ENCODE measurements around the gene ABLIM2.

Gene ABLIM2

DNA sequence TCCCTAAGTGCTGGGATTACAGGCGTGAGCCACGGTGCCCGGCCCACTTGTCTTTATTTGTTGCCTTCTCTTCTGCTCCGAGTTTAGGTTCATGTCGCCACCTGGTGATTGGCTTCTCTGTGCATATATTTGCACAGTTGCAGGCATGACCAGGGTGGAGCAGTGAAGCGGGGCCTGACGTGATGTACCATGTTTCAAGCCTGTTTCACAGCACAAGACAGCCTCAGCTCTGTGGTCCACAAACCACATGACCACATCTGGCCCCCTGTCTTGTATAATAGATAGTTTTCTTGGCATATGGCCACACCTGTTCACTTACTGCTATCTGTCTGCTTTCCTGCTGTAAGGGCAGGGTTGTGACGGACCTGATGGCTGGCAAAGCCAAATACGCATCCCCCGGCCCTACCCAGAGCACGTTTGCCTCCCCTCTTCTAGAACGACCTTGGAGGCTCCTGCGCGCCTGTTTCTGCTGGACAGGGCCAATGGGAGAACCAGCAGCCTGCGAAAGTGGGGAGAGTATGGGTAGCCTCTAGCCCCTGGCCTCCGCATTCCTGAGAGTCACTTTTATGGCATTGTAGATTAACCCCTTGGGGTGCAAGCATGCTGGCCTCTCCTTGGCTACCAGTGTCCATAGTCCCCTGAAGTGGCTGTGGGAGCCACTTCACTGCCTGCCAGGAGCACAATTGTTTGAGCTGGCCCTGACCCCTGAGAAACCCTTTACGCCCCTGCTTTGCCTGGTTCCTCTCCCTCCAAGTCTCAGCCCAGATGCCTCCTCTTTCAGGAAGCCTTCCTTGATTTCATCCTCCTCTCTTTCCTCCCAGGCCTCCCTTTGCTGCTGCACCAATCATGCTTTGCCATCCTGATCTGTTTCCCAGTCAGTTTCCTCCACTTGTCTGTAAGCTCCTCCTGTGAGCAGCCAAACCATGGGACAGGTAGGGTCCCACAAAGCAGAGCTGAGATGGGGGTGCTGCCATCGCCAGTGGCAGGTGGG, 34.4 kb upstream of the ABLIM2 start:
- DNase-seq (ENCODE audit: low spot score) = no peak

DNA sequence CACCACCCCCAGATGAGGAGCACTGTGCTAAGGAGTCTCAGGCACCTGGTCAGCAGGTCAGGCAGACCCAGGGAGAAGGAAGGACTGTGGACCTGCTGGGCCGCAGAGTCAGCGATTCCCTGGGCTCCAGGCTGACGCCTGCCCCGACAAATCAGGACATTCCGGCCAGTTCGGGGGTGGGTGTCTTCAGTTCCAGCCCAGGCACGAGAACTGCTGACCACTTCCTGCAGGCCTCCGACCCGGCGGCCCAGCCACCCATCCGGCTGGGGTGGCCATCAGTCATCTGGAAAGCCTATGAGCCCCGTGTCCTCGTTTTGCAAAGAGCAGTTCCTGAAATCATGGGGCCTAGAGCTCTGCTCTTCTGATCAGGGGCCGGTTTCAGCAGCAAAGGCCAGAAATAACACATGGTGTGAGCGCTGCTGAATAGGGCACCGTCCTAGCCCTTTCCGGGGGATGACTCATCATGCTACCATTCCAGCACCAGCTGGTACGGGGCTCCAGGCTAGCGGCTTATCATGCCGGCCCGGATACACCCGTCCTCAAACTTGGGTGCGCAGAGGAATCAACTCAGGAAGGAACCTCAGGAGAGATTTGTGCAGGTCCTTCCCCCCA, 32.6 kb upstream of the ABLIM2 start:
- DNase-seq (ENCODE audit: low spot score) = peak; percentile 95

DNA sequence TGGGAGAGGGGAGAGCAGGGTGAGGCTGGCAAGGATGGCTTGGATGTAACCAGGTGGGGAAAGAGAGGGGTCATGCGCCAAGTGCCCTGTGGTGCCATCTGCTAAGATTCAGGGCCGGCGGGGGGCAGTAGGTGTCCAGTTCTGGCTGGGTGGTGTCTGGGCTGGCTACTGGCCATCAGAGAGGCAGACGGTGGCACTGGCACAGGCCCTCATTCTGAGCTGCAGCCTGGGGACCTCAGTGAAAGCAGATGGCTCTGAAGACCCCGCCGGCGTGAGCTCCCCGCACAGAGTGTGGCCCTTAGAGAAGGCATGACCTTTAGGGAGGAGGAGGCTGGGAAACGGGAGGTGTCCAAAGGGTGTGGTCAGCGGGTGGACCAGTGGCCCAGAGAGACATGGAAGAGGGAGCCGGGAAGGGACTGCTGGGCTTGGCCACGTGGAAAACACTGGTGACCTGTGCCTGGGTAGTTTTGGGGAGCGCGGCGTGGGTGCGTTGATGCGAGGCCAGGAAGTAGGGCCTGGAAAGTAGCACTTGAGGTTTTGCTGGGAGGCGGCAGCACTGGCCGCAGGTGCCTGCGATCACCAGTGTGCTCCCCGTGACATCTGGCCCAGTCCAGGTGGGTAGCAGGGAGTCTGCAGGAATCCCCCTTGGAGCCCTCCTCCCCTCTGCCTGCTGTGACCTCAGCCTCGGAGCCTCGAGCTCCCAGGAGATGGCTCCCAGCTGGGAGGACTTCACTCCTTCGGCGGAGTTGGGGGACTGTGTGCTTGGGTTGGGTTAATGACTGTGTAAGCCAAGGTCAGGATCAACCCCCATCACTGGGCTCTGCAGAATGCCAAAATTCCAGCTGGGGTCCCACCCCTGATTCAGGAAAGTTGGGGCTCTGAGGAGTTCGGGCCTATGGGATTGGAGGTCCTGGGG, 31.2 kb upstream of the ABLIM2 start:
- no peak for DNase-seq (ENCODE audit: low spot score)

DNA sequence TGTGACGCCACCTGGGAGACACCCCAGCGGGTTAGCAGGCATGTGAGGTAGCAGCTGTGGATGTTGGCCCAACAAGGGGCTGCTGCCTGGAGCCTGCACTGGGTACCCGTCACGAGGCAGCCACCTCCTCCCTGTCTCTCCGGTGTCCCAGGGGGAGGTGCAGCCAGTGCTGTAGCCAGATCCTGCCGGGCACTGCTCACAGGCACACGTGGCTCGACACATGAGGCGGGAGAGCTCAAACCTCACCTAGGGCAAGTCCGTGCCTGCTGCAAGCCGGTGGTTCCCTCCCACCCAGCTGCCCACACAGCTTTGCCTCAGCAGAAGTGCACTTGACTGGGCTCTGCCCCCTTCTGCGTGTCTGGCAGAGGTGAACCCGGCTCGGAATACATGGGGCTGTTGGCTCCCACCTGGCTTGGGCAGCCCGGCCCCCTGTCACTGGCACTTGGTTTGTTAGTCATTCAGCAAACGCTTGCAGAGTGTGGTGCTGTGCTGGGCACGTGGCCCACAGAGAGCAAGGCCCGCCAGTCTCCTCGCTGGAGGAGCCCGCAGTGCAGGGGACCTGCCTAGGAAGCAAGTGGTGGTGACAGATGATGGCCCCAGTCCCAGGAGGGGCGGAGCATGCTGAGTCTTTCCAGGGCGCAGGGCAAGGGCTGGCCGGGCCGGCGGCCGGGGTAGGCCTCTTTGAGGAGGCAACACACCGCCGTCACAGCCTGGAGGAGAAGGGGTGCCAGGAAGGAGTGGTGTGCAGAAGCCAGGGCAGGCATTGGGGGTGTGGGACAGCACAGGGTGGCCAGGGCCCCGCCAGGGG, 30.3 kb upstream of the ABLIM2 start:
- no peak for DNase-seq (ENCODE audit: low spot score)

DNA sequence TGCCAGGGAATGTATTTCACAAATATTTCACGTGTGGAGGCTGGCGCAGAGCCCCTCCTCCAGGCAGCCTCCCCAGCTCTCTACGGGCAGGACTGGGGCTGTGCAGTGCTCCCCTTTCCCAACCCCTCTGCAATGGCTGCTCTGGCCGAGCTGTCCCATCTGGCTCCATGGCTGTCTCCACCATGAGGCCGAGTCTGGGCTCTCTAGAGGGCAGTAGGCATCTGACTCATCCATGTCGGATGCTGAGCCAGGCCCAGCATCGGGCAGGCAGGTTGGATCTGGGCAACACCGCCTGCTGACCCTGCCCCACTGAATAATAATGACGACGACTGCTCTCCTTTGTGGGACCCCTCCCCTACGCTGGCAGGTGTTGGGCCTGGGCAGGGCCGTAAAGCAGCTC, 29.5 kb upstream of the ABLIM2 start:
- no peak for DNase-seq (ENCODE audit: low spot score)

DNA sequence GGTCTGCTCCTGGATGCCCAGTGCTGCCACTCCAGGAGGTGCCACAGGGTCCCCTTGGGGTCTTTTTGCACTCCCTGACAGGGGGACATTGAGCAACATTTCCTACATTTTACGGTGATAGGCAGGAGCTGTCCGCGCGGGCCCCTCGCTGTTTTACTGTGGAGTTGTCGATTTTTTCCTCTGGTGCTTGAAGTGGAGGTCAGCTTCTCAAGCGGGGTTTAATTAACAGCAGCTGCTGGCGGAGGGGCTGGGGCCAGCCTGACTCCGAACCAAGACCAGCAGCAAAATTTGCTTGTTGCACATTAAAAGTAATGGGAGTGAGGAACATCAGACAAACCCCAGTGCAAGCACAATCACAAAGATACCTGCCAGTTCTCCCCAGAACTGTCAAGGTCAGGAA, 27.3 kb upstream of the ABLIM2 start:
- no peak for DNase-seq (ENCODE audit: low spot score)

DNA sequence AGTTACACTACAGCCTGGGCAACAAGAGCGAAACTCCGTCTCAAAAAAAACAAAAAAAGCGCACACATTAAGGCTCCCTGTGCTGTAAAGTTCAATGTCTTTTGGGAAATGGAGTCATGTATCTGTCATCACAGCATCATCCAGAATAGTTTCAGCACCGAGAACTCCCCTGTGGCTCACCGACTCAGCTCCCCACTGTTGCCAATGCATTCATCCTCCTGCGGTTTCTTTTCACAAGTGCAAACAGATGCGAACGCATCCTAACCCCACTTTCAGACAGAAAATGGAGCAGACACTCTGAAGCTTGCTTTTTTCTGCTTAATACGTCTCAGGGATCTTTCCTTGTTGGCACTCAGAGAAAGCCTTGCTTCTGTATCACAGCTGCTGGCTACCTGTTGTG, 26.7 kb upstream of the ABLIM2 start:
- no peak for DNase-seq (ENCODE audit: low spot score)

DNA sequence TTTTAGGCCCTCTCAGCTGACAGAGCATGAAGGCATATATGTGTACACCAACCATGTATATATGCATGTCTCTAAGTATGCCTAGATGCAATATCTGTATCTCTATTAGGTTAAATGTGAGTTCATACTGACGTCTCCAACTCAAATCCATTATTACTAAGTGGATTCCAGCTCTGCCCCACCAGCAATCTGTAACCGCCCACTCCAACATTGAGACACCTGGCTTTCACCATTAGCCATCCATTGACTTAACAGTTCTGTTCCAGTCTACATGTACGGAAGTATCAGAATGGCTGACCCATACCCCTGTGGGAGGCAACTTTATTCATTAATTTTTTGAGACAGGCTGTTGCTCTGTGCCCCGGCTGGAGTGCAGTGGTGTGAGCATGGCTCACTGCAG, 25.4 kb upstream of the ABLIM2 start:
- no peak for DNase-seq (ENCODE audit: low spot score)

DNA sequence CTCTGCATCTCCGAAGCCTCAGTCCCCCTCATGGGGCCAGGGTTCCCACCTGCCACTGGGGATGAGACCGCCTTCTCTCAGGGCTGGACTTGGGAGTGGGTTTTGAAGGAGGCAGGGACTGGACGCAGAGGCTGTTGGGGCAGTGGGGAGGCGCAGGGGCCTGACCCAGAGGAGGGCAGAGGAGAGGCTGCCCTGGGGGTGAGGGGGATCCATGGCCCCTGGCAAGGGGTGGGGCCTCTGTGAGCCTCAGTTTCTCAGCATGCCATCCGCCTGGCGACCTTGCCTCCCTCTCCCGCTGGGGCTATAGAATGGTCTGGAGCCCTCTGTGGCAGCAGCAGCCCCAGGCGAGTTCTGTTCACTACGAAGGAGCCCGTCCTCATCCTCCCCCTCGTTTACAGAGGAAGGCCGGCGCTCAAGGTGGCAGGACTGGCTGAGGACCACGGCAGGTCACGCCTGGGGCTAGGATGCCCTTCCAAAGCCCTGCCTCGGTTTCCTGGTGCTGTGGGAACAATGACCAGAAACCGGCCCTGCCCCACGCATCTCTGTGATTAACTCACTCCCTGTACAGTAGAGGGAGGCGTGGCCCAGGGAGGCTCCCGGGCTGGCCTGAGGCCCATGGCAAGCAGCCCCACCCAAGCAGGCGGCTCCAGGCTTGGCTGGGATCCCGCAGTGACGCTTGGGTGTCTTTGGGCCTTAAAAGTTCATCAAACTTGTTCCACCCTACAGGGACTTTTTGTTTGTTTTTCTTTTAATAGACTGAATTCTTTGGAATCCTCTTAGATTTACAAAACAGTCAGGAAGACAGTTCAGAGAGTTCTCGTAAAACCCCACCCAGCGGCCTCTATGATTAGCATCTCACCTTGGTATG, 24.5 kb upstream of the ABLIM2 start:
- DNase-seq (ENCODE audit: low spot score) = peak; percentile 67

DNA sequence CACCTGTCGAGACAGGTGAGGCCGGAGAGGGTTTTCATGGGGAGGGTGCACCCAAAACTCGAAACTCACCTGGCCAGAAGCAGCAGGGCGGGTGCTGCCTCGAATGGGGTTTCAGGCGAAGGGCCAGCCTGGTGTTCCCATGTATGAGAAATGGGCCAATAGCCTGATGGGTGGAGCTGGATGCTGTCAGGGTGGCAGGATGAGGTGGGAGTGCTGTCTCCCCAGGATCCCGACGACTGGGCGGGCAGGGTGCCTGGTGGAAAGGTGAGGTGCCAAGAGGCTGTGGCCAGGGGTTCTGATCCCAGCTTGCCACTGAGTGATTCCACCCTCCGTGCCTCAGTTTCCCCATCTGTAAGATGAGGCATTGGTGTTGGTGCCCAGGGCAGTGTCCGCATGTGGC, 23.7 kb upstream of the ABLIM2 start:
- no peak for DNase-seq (ENCODE audit: low spot score)

DNA sequence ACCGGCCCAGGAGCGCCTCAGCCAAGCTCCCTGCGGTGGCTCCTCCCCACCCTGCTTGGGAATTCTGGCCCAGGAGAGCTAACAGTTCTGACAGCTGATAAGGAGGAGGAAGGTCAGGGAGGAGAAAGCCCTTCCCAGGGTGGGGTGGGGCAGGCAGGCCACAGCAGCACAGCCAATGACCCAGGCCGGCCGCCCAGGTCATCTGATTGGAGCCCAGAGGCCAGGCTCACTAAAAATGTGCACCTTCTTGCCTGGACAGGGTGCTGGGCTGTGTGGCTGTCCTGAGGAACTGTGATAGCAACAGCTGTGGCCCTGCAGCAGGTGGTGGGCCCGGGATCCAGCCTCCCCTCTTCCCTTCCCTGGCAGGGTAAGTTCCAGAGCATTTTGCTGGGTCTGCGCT, 23.2 kb upstream of the ABLIM2 start:
- no peak for DNase-seq (ENCODE audit: low spot score)

DNA sequence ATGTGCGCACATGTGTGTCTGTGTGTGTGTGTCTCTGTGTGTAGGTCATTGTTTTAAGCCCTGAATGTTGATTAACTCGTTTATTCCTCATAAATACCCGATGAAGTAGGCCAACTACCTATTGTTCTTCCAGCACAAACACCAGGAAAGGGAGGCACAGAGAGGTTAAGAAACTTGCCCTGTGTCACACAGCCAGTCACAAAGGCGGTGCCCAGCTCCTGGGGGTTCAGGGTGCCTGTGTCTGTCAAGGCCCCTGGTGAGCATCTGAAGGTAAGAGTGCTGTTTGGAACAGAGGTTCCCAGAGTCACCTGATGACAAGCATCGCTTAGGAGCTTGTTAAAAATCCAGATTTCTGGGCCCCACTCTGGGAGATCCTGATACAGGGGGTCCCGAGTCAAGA, 22.5 kb upstream of the ABLIM2 start:
- DNase-seq (ENCODE audit: low spot score) = no peak

DNA sequence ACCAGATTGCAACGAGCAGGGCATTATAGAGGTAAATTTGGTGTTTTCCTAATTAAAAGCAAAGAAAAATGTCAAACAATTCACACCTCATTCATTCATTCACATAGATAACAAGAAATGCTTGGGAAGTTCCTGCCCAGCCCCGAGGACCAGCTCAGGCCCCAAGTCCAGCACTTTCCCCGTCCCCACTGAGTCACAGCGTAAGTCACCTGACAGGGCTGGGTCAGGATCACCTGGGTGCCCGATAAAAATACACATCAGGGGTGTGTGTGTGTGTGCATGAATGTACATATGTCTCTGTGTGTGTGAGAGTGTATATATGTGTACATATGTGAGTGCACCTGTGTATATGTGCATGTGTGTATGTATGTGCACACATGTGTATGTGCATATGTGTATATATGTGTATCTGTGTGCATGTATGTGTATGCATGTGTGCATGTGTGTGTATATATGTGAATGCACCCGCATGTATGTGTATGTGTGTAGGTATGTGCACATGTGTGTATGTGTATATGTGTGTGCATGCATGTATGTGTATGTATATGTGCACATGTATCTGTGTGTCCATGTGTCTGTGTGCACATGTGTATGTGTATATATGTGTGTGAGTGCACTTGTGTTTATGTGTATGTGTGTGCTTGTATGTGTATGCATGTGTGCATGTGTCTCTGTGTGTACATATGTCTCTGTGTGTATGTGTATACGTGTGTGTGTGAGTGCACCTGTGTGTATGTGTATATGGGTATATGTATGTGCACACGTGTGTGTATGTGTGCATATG, 21.9 kb upstream of the ABLIM2 start:
- no peak for DNase-seq (ENCODE audit: low spot score)

DNA sequence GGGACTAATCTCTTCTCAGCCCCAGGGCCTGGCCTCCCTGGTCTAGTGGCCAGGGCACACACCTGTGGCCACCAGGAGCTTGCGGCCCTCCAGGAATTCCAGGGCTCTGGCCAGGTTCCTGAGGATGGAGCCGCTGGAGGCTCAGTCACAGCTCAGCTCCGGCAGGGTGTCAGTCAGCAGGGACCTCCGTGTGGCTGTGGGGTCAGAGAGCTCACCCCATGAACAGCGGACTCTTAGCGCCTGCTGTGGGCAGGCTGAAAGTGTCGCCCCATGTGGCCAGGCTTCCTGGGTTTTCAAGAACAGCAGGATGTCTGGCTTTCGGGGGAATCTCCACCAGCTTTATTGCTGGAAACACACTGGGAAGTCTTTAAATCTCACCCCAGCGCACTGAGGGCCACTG, 21.2 kb upstream of the ABLIM2 start:
- no peak for DNase-seq (ENCODE audit: low spot score)

DNA sequence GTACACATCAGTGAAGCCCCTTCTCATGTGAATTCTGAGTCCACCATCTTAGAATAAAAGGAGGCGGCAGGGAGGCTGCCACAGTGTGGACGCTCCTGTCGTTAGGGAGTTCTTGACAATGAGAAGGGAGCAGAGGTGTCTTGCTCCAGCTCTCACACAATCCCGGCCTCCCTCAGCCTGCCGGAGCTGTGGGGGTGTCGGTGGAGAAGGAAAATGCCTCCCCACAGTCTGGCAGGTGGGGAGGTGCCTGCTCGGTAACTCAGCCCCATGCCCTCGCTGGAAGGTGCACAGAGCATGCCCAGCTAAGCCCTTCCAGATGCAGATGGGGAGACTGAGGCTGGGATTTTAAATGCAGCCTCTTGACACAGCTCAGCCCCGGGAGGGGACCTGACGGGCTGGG, 20.5 kb upstream of the ABLIM2 start:
- no peak for DNase-seq (ENCODE audit: low spot score)

DNA sequence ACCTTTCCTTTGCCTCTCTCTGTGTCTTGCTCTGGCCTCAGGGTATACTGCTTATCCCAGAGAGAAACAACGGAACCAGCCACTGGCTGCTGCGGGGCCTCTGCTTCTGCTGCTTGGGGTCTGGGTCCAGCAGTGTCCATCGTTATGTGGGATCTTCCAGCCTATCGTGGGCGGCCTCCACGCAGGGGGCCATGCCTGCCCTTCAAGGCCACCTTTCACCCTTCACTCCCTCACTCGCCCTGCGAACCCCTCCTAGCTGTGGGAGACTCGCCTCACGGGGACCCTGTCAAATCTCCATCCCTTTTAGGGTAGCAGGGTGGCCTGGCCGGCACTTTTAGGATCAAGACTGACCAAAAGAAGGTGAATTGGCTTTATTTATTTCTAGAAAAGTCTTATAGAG, 19.3 kb upstream of the ABLIM2 start:
- no peak for DNase-seq (ENCODE audit: low spot score)

DNA sequence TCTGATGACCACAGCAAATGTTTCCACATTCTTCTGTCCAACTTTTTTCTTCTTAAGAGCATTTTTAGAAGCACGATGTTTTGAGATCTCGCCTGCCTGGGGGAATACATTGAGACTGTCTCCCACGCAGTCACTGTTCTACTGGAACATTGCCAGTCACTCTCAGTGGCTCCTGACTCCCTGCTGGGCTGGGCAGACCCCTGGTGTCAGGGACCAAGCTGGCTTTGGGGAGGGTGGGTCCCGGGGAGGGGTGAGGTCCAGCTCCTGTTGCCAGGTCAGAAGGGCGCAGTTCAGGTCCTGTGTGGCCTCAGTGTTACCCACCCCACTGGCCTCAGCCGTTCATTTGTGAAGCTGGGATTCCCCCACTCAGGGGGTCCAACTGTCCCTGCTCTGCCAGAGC, 18.9 kb upstream of the ABLIM2 start:
- DNase-seq (ENCODE audit: low spot score) = no peak

DNA sequence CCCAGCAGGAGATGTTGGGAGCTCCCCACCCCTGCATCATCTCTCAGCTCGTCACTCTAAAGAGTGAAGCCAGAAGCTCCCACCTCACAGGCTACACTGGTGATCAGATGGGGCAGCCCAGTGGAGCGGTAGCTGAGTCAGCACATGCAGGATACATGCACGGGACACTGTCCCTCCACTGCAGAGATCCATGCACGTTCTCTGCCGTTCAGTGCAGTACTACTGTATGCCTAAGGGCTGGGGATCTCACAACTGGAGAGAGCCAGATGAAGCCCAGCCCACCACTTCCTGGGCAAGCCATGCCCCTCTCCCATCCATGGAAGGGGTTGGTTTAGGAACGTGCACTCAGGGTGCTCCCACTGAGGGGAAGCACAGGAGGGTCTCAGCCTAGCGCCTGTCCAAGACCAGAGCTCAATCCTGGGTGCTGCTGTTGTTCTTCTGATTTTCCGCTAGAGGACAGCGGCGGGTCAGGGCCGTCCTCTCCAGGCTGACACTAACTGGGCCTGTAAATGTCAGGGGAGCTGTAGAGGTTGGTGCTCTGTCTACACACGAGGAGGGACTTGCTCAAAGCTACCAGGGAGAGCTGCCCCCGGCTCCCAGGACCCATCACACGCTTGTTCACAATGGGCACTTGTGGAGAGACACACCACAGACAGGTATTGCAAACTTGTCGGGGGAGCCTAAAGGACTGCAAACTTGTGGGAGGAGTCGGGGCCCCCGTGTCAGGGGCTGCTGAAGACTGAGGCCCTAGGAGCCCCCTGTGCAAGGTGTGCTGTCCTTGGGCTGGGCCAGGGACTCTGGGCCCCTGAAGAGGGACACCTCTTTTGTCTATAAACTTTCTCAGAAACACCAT, 18.2 kb upstream of the ABLIM2 start:
- no peak for DNase-seq (ENCODE audit: low spot score)

DNA sequence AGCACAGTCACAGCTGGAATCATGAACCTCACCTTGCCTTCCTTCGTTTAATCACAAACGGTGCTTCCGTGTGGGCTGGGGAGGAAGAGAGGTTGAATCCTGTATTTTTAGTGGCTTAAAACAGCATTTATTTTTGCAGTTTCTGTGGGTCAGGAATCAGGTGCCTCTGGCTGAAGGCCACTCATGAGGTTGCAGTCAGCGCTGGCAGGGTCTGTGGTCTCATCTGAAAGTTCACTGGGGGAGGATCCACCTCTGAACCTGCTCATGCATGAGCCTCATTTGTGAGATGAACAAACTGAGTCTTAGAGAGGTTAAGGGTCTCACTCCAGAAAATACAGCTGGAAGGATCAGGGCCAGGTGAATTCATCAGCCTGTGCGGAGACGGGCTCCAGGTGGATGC, 17.1 kb upstream of the ABLIM2 start:
- no peak for DNase-seq (ENCODE audit: low spot score)

All from kidney capillary endothelial cell (primary cell).